ENCODE data around the gene DNAJC8. TPM values are rescaled to one million over a fixed set of nuclear protein-coding genes. Genes with fewer than 3 reads are reported as not detected.

Gene DNAJC8
- polyA plus RNA-seq, 1 of the 3 experiments (the other 2 are of a cell fraction) = 50.9 TPM

DNA sequence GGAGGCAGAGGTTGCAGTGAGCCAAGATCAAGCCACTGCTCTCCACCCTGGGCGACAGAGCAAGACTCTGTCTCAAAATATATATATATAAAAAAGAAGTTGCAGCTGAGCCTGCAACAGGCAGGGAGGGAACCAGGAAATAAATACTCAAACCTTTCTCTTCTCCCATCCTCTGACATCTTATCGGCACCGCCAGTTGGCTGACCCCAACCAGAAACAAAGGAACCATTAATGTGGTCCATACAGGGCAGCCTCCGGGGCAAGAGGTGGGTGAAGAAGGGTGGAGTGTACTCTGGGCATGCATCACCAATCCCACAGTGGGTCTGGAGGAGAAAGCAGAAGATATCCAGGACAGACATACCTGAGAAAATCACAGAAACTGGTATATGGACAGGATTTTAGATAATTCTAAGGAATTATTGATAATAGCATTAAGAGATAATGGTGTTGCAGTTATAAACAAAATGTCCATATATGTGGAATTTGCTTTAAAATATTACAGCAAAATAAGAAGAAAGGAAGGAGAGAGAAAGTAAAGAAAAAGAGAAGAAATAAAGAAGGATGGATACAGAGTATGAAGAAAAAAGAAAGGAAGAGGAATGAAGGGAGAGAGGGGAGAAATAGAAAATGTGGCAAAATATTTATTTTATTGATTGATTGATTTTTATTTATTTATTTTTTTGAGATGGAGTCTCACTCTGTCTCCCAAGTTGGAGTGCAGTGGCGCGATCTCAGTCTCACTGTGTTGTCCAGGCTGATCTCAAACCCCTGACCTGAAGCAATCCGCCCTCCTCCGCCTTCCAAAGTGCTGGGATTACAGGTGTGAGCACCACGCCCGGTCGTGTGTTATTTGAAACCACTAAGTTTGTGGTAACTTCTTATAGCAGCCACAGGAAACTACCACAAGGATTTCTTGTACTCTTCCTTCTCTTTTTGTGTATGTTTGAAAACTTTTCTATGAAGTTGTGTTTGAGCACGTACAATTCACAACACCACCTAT lies 52.2 kb downstream of the DNAJC8 start:
- H3K27ac ChIP-seq (ENCODE audit: low read depth in 2 of 2, low read length in 1 of 2) = no peak overlapping the region
- no peak overlapping the region for H3K9ac ChIP-seq
- H4K20me1 ChIP-seq (ENCODE audit: insufficient read depth) = no peaks in the 10 kb centered on the region
- WGBS (ENCODE audit: low lambda C conversion rate) = 80% methylated on average over 12 of the region's 12 CpGs
- no peaks in the 10 kb centered on the region for H3K9me3 ChIP-seq
- DNase-seq = no peak
- no peak for TF ChIP-seq SIN3A (IDR thresholded peaks at IDR 0.05; ENCODE audit: borderline replicate concordance, low read depth, low read length)
- CTCF ChIA-PET = no interaction called here
- POLR2A ChIA-PET = no interaction called here
- no peak overlapping the region for H2AFZ ChIP-seq (ENCODE audit: low read depth)
- no peaks in the 10 kb centered on the region for H3K4me1 ChIP-seq (ENCODE audit: control insufficient read depth in 1 of 2, insufficient read depth in 2 of 2, low read depth in 1 of 2, low read length in 1 of 2)
- no peaks in the 10 kb centered on the region for H3K79me2 ChIP-seq (ENCODE audit: insufficient read depth)
- H3K4me2 ChIP-seq = no peak overlapping the region
- no peaks in the 10 kb centered on the region for H3K27me3 ChIP-seq (ENCODE audit: insufficient read depth)
- H3K4me3 ChIP-seq (ENCODE audit: low read depth in 2 of 2, low read length in 1 of 2) = no peak overlapping the region
- no peaks in the 10 kb centered on the region for H3F3A ChIP-seq (replicated peaks; ENCODE audit: insufficient read depth)
- H3K9me2 ChIP-seq = no peaks in the 10 kb centered on the region
- H3K36me3 ChIP-seq (replicated peaks in 1 of 2; ENCODE audit: control insufficient read depth in 1 of 2, insufficient read depth in 2 of 2, low read length in 1 of 2) = no peaks in the 10 kb centered on the region

DNA sequence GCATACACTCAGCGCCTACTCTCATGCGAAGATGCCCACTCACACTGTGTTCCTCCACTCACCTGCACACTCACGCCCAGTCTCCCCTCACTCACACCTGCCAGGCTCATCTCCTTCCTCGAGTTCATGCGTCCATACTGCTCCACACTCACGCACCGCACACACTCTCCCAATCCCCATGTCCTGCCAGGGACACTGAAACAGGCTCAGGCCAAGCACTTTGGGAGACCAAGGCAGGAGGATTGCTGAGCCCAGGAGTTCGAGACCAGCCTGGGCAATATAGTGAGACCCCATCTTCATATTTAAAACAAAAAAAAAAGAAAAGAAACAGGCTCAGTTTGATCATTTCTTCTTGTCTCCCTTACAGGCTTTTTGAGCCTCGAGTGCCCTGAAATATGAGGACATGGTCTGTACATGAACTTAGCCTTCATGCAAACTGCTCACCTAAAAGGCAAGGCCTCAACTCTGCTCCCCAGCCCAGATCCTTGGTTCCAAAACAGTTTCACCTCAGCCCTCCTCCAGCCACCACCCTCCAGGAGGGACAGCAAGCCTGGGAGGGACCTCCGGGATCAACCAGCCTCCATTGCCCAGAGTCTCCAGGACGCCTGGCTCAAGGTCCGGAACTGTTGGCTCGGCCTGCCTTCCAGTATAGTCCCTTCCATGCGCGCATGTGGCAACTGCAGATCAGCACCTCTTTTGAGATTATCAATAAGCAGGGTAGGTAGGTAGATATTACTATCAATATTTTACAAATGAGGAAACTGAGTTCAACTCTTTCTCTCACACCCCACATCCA lies 53.9 kb downstream of the DNAJC8 start:
- Histone ChIP-seq H2AFZ (ENCODE audit: low read depth) (no peak overlapping the region), H3K4me3 (ENCODE audit: low read depth in 2 of 2, low read length in 1 of 2) (no peak overlapping the region), H3K27me3 (ENCODE audit: insufficient read depth) (no peaks in the 10 kb centered on the region), H3K79me2 (ENCODE audit: insufficient read depth) (no peaks in the 10 kb centered on the region), H3K27ac (ENCODE audit: low read depth in 2 of 2, low read length in 1 of 2) (no peak overlapping the region), H3K4me1 (ENCODE audit: control insufficient read depth in 1 of 2, insufficient read depth in 2 of 2, low read depth in 1 of 2, low read length in 1 of 2) (peaks cover 0 to 6% of the 10 kb centered on the region in 2 experiments; a peak in 1 of 4 replicates), H3K9me3 (no peaks in the 10 kb centered on the region), H3K36me3 (replicated peaks in 1 of 2; ENCODE audit: control insufficient read depth in 1 of 2, insufficient read depth in 2 of 2, low read length in 1 of 2) (no peaks in the 10 kb centered on the region), H3K9me2 (no peaks in the 10 kb centered on the region), H3K4me2 (no peak overlapping the region), H4K20me1 (ENCODE audit: insufficient read depth) (no peaks in the 10 kb centered on the region), H3K9ac (no peak overlapping the region), H3F3A (replicated peaks; ENCODE audit: insufficient read depth) (no peaks in the 10 kb centered on the region)
- ChIA-PET CTCF (no interaction called here), POLR2A (no interaction called here)
- WGBS (ENCODE audit: low lambda C conversion rate) = 86% methylated on average over 15 of the region's 15 CpGs
- no peak for DNase-seq
- TF ChIP-seq, protein P1, sequence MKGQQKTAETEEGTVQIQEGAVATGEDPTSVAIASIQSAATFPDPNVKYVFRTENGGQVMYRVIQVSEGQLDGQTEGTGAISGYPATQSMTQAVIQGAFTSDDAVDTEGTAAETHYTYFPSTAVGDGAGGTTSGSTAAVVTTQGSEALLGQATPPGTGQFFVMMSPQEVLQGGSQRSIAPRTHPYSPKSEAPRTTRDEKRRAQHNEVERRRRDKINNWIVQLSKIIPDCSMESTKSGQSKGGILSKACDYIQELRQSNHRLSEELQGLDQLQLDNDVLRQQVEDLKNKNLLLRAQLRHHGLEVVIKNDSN (IDR thresholded peaks at IDR 0.05; ENCODE audit: borderline replicate concordance, low read depth) = no peak
- TF ChIP-seq SMC3 (IDR thresholded peaks at IDR 0.05; ENCODE audit: low read depth, low read length) (no peak), MEF2A (IDR thresholded peaks at IDR 0.05; ENCODE audit: borderline replicate concordance, low read depth) (no peak), POLR2AphosphoS5 (IDR thresholded peaks at IDR 0.05; ENCODE audit: low read depth, low read length) (no peak), TCF12 (IDR thresholded peaks at IDR 0.05) (no peak), EZH2phosphoT487 (IDR thresholded peaks at IDR 0.05; ENCODE audit: borderline replicate concordance, low read depth) (no peak), CHD2 (IDR thresholded peaks at IDR 0.05; ENCODE audit: low read length, partially characterized antibody) (no peak)
- TF ChIP-seq, protein P2, sequence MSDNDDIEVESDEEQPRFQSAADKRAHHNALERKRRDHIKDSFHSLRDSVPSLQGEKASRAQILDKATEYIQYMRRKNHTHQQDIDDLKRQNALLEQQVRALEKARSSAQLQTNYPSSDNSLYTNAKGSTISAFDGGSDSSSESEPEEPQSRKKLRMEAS (IDR thresholded peaks at IDR 0.05; ENCODE audit: low read depth) = no peak
- TF ChIP-seq, protein P3, sequence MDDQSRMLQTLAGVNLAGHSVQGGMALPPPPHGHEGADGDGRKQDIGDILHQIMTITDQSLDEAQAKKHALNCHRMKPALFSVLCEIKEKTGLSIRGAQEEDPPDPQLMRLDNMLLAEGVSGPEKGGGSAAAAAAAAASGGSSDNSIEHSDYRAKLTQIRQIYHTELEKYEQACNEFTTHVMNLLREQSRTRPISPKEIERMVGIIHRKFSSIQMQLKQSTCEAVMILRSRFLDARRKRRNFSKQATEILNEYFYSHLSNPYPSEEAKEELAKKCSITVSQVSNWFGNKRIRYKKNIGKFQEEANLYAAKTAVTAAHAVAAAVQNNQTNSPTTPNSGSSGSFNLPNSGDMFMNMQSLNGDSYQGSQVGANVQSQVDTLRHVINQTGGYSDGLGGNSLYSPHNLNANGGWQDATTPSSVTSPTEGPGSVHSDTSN (IDR thresholded peaks at IDR 0.05) = no peak
